ENCODE results near the gene ERC2.

DNA sequence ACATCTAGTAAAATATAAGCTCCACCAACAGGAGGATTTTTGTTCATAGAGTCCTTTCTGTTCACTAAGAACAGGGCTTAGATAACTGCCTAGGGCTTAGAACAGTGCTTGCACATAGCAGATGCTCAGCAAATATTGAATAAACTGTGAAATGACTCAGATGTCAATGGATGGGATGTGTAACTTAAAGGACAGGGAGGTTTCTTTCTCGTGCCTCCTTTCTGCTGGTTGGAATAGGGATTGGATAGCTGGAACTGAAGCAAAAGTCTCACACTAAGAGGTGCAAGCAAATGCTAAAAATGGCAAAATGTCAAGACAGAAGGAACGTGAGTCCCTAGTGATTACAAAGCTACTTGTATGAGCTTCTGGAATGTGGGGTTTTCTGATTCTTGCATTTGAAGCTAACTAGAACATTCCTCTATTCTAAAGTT is 588.4 kb downstream of the ERC2 start:
- TF ChIP-seq GATA2 (IDR thresholded peaks at IDR 0.05; ENCODE audit: low read depth, low read length) (no peak), GATA3 (IDR thresholded peaks at IDR 0.05; ENCODE audit: low read depth, low read length) (no peak)

All from SH-SY5Y (cell line).